B cell (primary cell): ENCODE results near the gene PREB. TPM values are rescaled to one million over a fixed set of nuclear protein-coding genes. Genes with fewer than 3 reads are reported as not detected.
"Not testable (repeated sequence)": the region's sequence is repeated elsewhere in the genome, so short reads cannot be mapped to it uniquely, and the experiment has no call there.

Source experiments
- ATAC-seq: fragments of 200-7000 bp; cut with Tn5 transposase; one replicate; pipeline ENCODE4 v1.10.0; 2021; ENCODE audit warnings: low read depth, mild to moderate bottlenecking, moderate number of reproducible peaks, moderate library complexity
- CTCF ChIA-PET: fragments of 350-600 bp; sonication (Branson Sonifier 250); formaldehyde crosslinking; loops from one replicate; lab custom pipeline; 2021; ENCODE audit warnings: antibody characterized with exemption, inconsistent platforms; lab: Charles Lee
- POLR2A ChIA-PET: fragments of 350-600 bp; sonication (Branson Sonifier 250); formaldehyde crosslinking; loops from one replicate; lab custom pipeline; 2021; ENCODE audit warnings: antibody characterized with exemption; lab: Charles Lee
- DNase-seq: peaks from one replicate; pipeline ENCODE4 v3.0.0; 2013
- H2AFZ ChIP-seq: 2 replicates; pipeline ENCODE4 v1.6.1; 2012; ENCODE audit warnings: mild to moderate bottlenecking, low read depth, low read length; ENCODE audit not compliant: insufficient read depth, poor library complexity, severe bottlenecking
- H3K27ac ChIP-seq, 2 donors: 1 replicate in 1 of 2; 2 replicates in 1 of 2; pipeline ENCODE4 v1.5.1; 2012 to 2013; ENCODE audit warnings: low read length in 2 of 2, mild to moderate bottlenecking in 2 of 2, moderate library complexity in 1 of 2
- H3K27me3 ChIP-seq, 4 experiments: fragments of 200-600 bp in 1 of 4; sonication (generic) in 1 of 4; replicated peaks in 1 of 4; 1 replicate in 2 of 4; 2 replicates in 2 of 4; pipeline versions ENCODE4 v1.6.1 to v1.7.0; 2013 to 2016; ENCODE audit warnings: low read length in 3 of 4, mild to moderate bottlenecking in 2 of 4, mixed read lengths in 1 of 4, moderate library complexity in 1 of 4; ENCODE audit not compliant: insufficient read depth in 4 of 4, control insufficient read depth in 3 of 4; ENCODE audit errors: control extremely low read depth in 1 of 4
- H3K36me3 ChIP-seq, 2 experiments: replicated peaks in 1 of 2; 1 replicate in 1 of 2; 2 replicates in 1 of 2; pipeline versions ENCODE4 v1.6.1 to v1.7.1; 2013; ENCODE audit warnings: low read length in 1 of 2; ENCODE audit not compliant: insufficient read depth in 2 of 2, control insufficient read depth in 1 of 2; ENCODE audit errors: control extremely low read depth in 1 of 2, extremely low read depth in 1 of 2
- H3K4me1 ChIP-seq, 2 donors: fragments of 200-600 bp in 1 of 2; sonication (generic) in 1 of 2; 1 replicate in 1 of 2; 2 replicates in 1 of 2; pipeline versions ENCODE4 v1.5.1 to v1.6.1; 2013 to 2017; ENCODE audit warnings: low read length in 2 of 2; ENCODE audit not compliant: control insufficient read depth in 2 of 2, insufficient read depth in 2 of 2
- H3K4me2 ChIP-seq: replicated peaks from 2 replicates; pipeline ENCODE3; 2012; ENCODE audit warnings: mild to moderate bottlenecking, low read depth, low read length; ENCODE audit not compliant: poor library complexity, severe bottlenecking
- H3K4me3 ChIP-seq, 5 experiments: fragments of 200-600 bp in 1 of 5; sonication (generic) in 1 of 5; 1 replicate in 3 of 5; 2 replicates in 2 of 5; pipeline versions ENCODE4 v1.5.1 to v1.7.0; 2011 to 2016; ENCODE audit warnings: low read length in 4 of 5, mild to moderate bottlenecking in 4 of 5, low read depth in 2 of 5, control low read depth in 1 of 5, moderate library complexity in 1 of 5; ENCODE audit not compliant: insufficient read depth in 1 of 5; ENCODE audit errors: control extremely low read depth in 1 of 5, extremely low read depth in 1 of 5
- H3K79me2 ChIP-seq: fragments of 200-600 bp; sonication (generic); one replicate; pipeline ENCODE4 v1.6.0; 2016; ENCODE audit warnings: low read length; ENCODE audit not compliant: control insufficient read depth, insufficient read depth
- H3K9ac ChIP-seq: fragments of 200-600 bp; sonication (generic); 2 replicates; pipeline ENCODE4 v1.6.1; 2017; ENCODE audit warnings: mild to moderate bottlenecking, low read length, moderate library complexity
- H3K9me3 ChIP-seq, 3 donors: one replicate each; pipeline versions ENCODE4 v1.6.1 to v1.7.1; 2013; ENCODE audit warnings: low read length in 2 of 3; ENCODE audit not compliant: control insufficient read depth in 2 of 3, insufficient read depth in 1 of 3; ENCODE audit errors: control extremely low read depth in 1 of 3
- H4K20me1 ChIP-seq: 2 replicates; pipeline ENCODE4 v1.6.0; 2012; ENCODE audit warnings: mild to moderate bottlenecking, low read length; ENCODE audit not compliant: insufficient read depth, control insufficient read depth, poor library complexity, severe bottlenecking
- H3K27ac Mint-ChIP-seq: one replicate; pipeline ENCODE4 v1.8.0; 2021; ENCODE audit warnings: mixed read lengths
- H3K27me3 Mint-ChIP-seq: one replicate; pipeline ENCODE4 v1.8.0; 2021; ENCODE audit warnings: mixed read lengths
- H3K4me1 Mint-ChIP-seq: one replicate; pipeline ENCODE4 v1.8.0; 2021; ENCODE audit warnings: mixed read lengths
- H3K4me3 Mint-ChIP-seq: one replicate; pipeline ENCODE4 v1.8.0; 2021; ENCODE audit warnings: mixed read lengths
- H3K9me3 Mint-ChIP-seq: one replicate; pipeline ENCODE4 v1.8.0; 2022; ENCODE audit warnings: mixed read lengths; ENCODE audit not compliant: insufficient read depth
- CTCF ChIP-seq: fragments of 200-600 bp; IDR thresholded peaks from one replicate; pipeline ENCODE4 v1.8.0; 2022; ENCODE audit warnings: antibody characterized with exemption, mild to moderate bottlenecking
- EZH2 ChIP-seq: IDR thresholded peaks from 2 replicates; pipeline ENCODE4 v1.6.1; 2012; ENCODE audit warnings: borderline replicate concordance, low read depth, mild to moderate bottlenecking, moderate library complexity, low read length; ENCODE audit not compliant: insufficient read depth, poor library complexity, severe bottlenecking
- WGBS: methylation state at CpG from one replicate; pipeline ENCODE4 v1.1.5; 2013; ENCODE audit warnings: missing lambda C conversion rate; ENCODE audit not compliant: insufficient coverage; 5-methylcytosine and 5-hydroxymethylcytosine counted together
- intact Hi-C: fragments of 100-400 bp; cut with micrococcal nuclease; formaldehyde crosslinking; loops from one replicate; pipeline ENCODE4 v1.10.0; 2022
- polyA plus RNA-seq: library from polyadenylated mRNA; depleted of rRNA; stranded (reverse); fragments of >200 nt; gene quantifications from 2 replicates; pipeline ENCODE4 v1.2.3, GENCODE V29; 2012
- total RNA-seq, 2 donors: library from RNA; stranded (reverse); fragments of 120-200 nt in 1 of 2; gene quantifications; 1 replicate in 1 of 2; 2 replicates in 1 of 2; pipeline versions ENCODE4 v1.2.3 to v1.2.4, GENCODE V29; 2013 to 2022

PREB gene
- total and polyA plus RNA-seq, 2 donors (not counting 1 experiment from before 2014, with no cell fraction given) = 46.0 to 88.9 TPM

GRCh38 chr2:27177441-27178351 lies 43.3 kb upstream of the PREB start:
- no peaks in the 10 kb centered on the region for H3K9me3 Mint-ChIP-seq
- ATAC-seq (no peak), DNase-seq (no peak)
- Histone ChIP-seq H3K4me2 (no peak overlapping the region), H3K36me3 (no peaks in the 10 kb centered on the region), H2AFZ (no peak overlapping the region), H3K4me1 (no peaks in the 10 kb centered on the region), H3K27ac (no peak overlapping the region), H3K4me3 (no peak overlapping the region), H4K20me1 (no peaks in the 10 kb centered on the region), H3K9ac (no peak overlapping the region), H3K27me3 (peaks cover 0 to 14% (median 6%) of the 10 kb centered on the region in 4 experiments), H3K9me3 (no peaks in the 10 kb centered on the region), H3K79me2 (no peaks in the 10 kb centered on the region)
- CTCF ChIA-PET = no interaction called here
- POLR2A ChIA-PET = no interaction called here
- peaks cover 35% of the 10 kb centered on the region for H3K27me3 Mint-ChIP-seq
- H3K27ac Mint-ChIP-seq = no peak overlapping the region
- H3K4me1 Mint-ChIP-seq = no peaks in the 10 kb centered on the region
- TF ChIP-seq EZH2 (no peak), CTCF (no peak)
- WGBS = 89% methylated on average over 10 of the region's 15 CpGs
- no peak overlapping the region for H3K4me3 Mint-ChIP-seq
- intact Hi-C loops = no loop called here

DNA sequence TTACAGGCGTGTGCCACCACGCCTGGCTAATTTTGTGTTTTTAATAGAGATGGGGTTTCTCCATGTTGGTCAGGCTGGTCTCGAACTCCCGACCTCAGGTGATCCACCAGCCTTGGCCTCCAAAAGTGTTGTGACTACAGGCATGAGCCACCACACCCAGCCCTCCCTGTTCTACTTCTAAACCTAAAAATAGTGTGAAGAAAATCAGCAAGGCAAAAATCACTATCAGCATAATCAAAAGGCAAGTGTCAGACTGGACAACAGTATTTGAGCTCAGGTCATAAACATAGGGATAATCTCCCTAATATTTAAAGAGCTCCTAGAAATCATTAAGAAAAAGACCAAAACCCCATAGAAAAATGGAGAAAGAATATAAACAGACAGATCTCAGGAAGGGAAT lies 41.3 kb upstream of the PREB start:
- H3K27me3 ChIP-seq = peaks cover 0 to 11% (median 5%) of the 10 kb centered on the region in 4 experiments
- DNase-seq, H3K36me3 ChIP-seq, H3K4me3 Mint-ChIP-seq, H2AFZ ChIP-seq, H4K20me1 ChIP-seq, H3K4me1 ChIP-seq, H3K9me3 ChIP-seq, H3K4me3 ChIP-seq, H3K4me1 Mint-ChIP-seq, intact Hi-C loops, H3K9me3 Mint-ChIP-seq, POLR2A ChIA-PET, H3K9ac ChIP-seq, H3K4me2 ChIP-seq, H3K79me2 ChIP-seq, H3K27ac Mint-ChIP-seq, H3K27ac ChIP-seq, ATAC-seq: not testable (repeated sequence)
- H3K27me3 Mint-ChIP-seq = peaks cover 23% of the 10 kb centered on the region
- CTCF ChIA-PET = interaction anchor here (0.9 to 1.0 kb wide), 2 partner anchors 15 to 28 kb away, joined by 3 to 5 read pairs; no protein-coding TSS in a partner anchor
- 60% methylated on average over 1 of the region's 4 CpGs for WGBS
